Measurements from ENCODE around the gene TSSK3.

Gene TSSK3

DNA sequence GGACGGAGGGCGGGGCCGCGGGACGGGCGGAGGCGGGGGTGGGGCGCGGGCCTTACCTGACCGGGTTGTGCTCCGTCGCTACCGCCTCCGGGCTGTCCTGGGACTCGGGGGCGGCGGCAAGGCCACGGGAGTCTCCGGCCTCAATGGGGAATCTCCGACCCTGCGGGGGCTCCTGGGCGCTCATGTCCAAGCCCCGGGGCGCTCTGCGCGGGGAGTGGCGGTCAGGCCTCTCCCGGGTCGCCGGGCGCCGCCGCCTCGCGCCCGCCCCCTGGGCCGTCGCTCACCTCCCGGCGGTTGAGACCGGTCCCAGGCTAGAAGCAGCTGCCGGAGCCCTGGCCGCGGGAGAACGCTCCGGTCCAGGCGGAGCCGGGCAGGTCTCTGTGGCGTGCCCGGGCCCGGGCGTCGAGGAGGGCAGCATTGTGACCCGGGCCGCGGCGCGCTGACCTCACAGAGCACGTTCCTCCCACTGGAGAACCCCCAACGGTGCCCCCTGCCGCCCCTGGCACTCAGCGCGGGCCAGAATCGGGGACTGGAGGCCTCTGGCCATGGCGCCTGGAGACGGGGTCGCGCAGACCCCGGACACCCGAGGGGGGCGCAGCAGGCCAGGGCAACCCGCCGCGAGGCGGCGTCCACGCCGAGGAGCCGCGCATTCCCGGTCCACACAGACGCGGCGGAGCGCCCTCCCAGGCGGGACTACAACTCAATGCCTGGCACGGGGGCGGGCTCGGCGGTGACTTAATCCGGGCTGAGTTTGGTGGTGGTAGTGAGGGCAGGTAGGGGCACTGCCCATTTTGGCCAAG, 465 bp upstream of the TSSK3 start:
- DNase-seq: peak; percentile 40
- Mint-ChIP-seq H3K4me1 (peaks cover 24% of the 10 kb centered on the region), H3K27ac (no peak overlapping the region), H3K36me3 (peaks cover 28% of the 10 kb centered on the region), H3K27me3 (peaks cover 22% of the 10 kb centered on the region), H3K4me3 (no peak overlapping the region), H3K9me3 (no peaks in the 10 kb centered on the region)
- CTCF ChIA-PET: interaction anchor here (0.9 to 2.1 kb wide), 2 partner anchors 40 to 146 kb away, joined by 3 to 6 read pairs; no protein-coding TSS in a partner anchor

DNA sequence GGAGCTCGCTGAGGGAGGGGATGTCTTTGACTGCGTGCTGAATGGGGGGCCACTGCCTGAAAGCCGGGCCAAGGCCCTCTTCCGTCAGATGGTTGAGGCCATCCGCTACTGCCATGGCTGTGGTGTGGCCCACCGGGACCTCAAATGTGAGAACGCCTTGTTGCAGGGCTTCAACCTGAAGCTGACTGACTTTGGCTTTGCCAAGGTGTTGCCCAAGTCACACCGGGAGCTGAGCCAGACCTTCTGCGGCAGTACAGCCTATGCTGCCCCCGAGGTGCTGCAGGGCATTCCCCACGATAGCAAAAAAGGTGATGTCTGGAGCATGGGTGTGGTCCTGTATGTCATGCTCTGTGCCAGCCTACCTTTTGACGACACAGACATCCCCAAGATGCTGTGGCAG, 1.4 kb downstream of the TSSK3 start:
- DNase-seq: no peak
- Mint-ChIP-seq H3K27me3 (peaks cover 15% of the 10 kb centered on the region), H3K9me3 (no peaks in the 10 kb centered on the region), H3K36me3 (peaks cover 34% of the 10 kb centered on the region), H3K4me3 (no peak overlapping the region), H3K27ac (no peak overlapping the region), H3K4me1 (peaks cover 24% of the 10 kb centered on the region)
- CTCF ChIA-PET: interaction anchor here (0.6 kb wide), 1 partner anchor 11 kb away, joined by 3 read pairs; no protein-coding TSS in a partner anchor

DNA sequence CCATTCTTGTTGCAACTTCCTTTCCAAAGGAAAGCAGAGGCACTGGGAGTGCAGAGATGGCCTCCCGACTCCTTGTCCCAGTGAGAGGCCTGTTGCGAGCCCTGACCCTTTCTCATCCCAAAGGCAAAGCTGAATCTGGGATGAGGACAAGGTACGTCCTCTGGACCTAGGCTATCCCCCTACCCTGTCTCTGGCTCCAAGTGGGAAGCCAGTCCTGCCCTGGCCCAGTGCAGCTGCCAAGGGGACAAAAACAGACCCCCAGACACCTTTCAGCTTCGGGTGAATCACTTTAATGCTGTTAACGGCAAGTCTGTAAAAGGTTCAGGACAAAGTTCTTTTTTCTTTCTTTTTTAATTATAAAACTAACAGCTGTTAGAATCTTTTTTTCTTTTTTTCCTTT, 2.5 kb downstream of the TSSK3 start:
- CTCF ChIA-PET: interaction anchor here (1.2 to 1.3 kb wide), 2 partner anchors 14 to 149 kb away, joined by 3 to 4 read pairs; no protein-coding TSS in a partner anchor
- no peak for DNase-seq
- no peak overlapping the region for H3K27ac Mint-ChIP-seq
- H3K27me3 Mint-ChIP-seq: peaks cover 15% of the 10 kb centered on the region
- H3K9me3 Mint-ChIP-seq: no peaks in the 10 kb centered on the region
- no peak overlapping the region for H3K4me3 Mint-ChIP-seq
- H3K36me3 Mint-ChIP-seq: peaks cover 36% of the 10 kb centered on the region
- peaks cover 17% of the 10 kb centered on the region for H3K4me1 Mint-ChIP-seq

DNA sequence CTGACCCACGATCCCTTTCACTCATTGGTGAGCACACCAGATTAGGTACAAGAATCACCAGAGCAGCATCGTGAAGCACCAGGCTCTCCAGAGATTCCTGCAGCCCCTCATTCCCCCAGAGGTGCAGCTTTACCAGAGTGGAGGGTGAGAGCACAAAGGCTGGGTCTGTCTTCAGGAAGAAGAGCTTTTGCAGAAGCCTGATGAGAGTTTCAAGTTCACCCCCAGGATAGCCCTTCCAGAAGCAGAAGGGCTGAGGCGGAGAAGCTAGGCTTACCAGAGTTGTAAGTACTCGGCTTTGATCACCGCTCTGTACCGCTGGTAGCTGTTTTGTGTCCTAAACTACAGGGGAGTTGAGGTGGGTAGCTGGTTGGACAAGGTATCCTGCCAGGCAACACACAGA, 3.1 kb downstream of the TSSK3 start:
- H3K27ac Mint-ChIP-seq: no peak overlapping the region

DNA sequence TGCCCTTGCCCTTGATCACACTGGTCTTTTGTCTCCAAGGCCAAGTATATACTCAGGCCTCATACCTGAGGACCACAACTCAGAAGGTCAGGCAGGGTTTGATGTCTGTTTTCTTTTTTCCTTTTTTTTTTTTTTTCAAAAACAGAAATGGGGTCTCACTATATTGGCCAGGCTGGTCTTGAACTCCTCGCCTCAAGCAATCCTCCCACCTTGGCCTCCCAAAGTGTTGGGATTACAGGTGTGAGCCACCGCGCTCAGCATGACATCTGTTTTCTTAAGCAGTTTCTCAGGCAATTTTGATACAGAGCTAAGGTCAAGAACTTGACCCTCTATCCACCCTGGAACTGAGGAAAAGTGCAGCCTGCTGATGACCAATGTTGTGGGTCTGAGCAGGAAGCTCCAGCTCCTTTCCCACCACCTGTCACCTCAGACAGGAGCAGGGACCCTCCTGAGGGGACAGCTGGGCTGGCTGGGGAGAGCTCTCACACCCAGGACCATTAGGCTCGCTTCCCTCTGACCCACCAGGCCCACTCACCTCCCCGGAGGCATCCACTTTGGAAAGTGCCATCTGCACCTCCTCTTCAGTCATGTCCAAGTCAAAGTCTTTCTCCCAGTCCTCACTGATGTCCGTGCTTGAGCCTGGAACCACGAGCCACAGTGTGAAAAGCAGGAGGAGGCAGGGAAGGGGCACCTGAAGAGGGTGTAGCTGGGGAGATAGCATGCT, 5.7 kb downstream of the TSSK3 start:
- H3K4me1 Mint-ChIP-seq: peaks cover 17% of the 10 kb centered on the region
- H3K36me3 Mint-ChIP-seq: peaks cover 31% of the 10 kb centered on the region
- H3K9me3 Mint-ChIP-seq: no peaks in the 10 kb centered on the region
- no peak for DNase-seq
- CTCF ChIA-PET: no interaction called here
- H3K27me3 Mint-ChIP-seq: no peaks in the 10 kb centered on the region
- H3K27ac Mint-ChIP-seq: no peak overlapping the region
- no peak overlapping the region for H3K4me3 Mint-ChIP-seq

More for the DNA sequence above, 3.1 kb downstream of the TSSK3 start:
- Mint-ChIP-seq H3K36me3 (peaks cover 34% of the 10 kb centered on the region), H3K27me3 (peaks cover 14% of the 10 kb centered on the region), H3K9me3 (no peaks in the 10 kb centered on the region), H3K4me3 (no peak overlapping the region), H3K4me1 (peaks cover 11% of the 10 kb centered on the region)
- CTCF ChIA-PET: interaction anchor here (1.2 to 1.3 kb wide), 2 partner anchors 15 to 149 kb away, joined by 3 to 4 read pairs; no protein-coding TSS in a partner anchor
- no peak for DNase-seq

DNA sequence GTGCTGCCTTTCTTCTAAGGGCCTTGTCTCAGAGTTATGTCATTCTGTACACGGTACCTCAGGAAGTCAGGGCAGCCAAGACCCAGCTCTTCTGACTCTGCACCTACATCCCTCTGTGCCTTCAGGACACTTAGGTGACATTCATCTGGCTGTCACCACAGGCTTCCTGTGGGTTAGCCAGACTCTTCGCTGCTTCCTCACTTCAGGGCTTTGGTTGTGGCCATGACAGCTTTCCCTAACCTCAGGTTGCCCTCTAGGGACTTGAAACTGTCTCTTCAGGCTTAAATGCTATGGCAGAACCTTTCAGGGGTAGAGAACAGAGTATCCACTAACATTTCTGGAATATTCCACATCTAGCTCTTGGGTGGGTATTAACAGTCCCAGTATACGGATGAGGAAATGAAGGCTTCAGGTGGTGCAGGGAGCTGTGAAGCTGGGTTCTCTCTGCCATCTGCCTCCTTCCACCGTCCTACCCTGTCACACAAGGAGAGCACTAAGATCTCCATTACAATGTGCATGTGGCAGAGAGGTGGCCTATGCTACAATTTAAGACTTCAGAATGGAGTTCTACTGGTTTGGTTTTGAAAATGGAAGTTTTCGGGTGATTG, 9.9 kb downstream of the TSSK3 start:
- DNase-seq: peak; percentile 82
- peaks cover 25% of the 10 kb centered on the region for H3K4me1 Mint-ChIP-seq
- H3K27ac Mint-ChIP-seq: peak overlapping the region; percentile 51

DNA sequence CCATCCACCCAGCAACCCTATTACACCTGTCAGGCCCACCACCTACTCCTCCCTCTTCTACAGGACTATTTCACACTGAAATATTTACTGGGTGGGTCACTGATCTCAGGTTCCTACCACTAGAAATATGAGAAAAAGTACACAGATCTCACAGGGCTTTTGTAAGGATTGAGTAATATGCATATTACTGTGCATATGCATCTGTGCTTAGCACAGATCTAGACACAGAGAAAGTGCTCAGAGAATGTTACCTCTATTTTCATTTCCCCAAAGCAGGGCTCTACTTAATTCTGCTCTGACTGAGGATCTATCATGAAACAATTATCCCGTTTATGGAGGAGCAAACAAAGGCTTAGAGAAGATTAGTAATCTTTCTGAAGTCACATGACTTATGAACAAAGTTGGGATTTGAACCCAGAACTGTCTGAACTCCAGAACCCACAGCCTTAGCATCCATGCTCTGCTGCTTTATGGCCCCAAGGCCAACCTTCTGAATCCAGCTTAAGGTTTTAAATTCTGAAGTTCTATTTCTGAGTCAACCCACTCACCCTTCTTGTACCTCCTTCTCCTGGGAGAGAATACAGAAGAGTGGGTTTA, 11.8 kb downstream of the TSSK3 start:
- CTCF ChIA-PET: interaction anchor here (3.0 kb wide), 1 partner anchor 159 kb away, joined by 46 read pairs; no protein-coding TSS in a partner anchor
- Mint-ChIP-seq H3K9me3 (no peaks in the 10 kb centered on the region), H3K4me1 (peaks cover 25% of the 10 kb centered on the region), H3K27me3 (no peaks in the 10 kb centered on the region), H3K36me3 (peaks cover 42% of the 10 kb centered on the region), H3K4me3 (no peak overlapping the region), H3K27ac (no peak overlapping the region)
- DNase-seq: no peak

More for the DNA sequence above, 9.9 kb downstream of the TSSK3 start:
- no peaks in the 10 kb centered on the region for H3K9me3 Mint-ChIP-seq
- CTCF ChIA-PET: interaction anchor here (0.8 to 3.0 kb wide), 9 partner anchors 13 to 191 kb away, joined by 3 to 46 read pairs (median 3); partner anchors contain the start of gene MARCKSL1
- no peaks in the 10 kb centered on the region for H3K27me3 Mint-ChIP-seq
- peaks cover 34% of the 10 kb centered on the region for H3K36me3 Mint-ChIP-seq
- no peak overlapping the region for H3K4me3 Mint-ChIP-seq

DNA sequence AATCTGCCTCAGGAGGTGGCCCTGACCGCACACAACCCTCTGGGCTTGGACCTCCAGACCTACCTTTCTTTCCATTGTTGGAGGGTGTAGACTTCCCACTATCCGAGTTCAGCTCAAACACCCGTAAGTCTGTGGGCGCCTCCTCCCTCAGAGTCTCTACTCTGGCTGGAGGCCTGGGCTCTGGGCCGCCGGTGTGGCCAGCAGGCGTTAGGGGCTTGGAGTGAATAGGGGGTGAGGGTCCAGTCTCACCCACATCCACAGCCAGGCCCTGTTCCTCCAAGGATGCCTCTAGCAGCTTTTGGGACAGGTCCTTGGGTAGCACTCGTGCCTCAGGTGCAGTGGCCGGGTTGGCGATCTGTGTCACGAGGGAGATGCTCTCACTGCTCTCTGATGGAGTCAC, 13.9 kb downstream of the TSSK3 start:
- H3K9me3 Mint-ChIP-seq: no peaks in the 10 kb centered on the region
- H3K27ac Mint-ChIP-seq: no peak overlapping the region
- no peak overlapping the region for H3K4me3 Mint-ChIP-seq
- H3K36me3 Mint-ChIP-seq: peaks cover 50% of the 10 kb centered on the region
- peaks cover 25% of the 10 kb centered on the region for H3K4me1 Mint-ChIP-seq
- no peak for DNase-seq
- CTCF ChIA-PET: interaction anchor here (1.2 to 4.2 kb wide), 2 partner anchors 148 to 160 kb away, joined by 3 to 17 read pairs; no protein-coding TSS in a partner anchor
- no peaks in the 10 kb centered on the region for H3K27me3 Mint-ChIP-seq

DNA sequence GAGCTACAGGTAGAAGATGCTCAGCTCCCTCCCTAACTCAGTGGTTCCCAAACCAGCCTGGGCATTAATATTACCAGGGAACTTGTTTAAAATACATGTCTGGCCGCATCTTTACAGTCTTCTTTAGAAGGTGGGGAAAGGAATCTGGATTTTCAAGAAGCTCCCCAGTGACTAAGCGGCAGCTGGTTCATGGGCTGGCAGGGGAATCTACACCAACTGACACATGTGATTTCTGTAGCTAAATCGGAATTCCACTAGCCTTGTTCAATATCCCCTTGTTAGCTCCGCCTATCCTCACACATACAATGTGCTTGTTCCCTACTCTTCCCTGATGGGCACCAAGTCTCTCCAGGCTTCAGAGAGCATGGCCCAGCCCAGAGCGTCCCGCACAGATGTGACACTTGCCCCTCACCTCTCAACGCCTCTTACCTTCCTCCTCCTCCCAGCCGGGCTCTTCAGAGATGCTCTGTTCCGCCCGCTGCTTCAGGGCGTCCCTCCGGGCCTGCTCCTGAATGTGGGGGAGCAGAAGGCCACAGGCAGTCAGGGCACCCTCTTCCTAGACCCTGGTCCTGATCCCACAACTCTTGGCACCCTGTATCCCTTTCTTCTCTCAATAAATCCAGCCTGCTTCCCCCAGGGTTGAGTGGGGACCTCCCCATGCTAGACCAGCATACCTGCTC, 15.3 kb downstream of the TSSK3 start:
- peaks cover 54% of the 10 kb centered on the region for H3K36me3 Mint-ChIP-seq
- no peak overlapping the region for H3K4me3 Mint-ChIP-seq
- CTCF ChIA-PET: interaction anchor here (1.1 to 4.2 kb wide), 2 partner anchors 23 to 162 kb away, joined by 3 to 17 read pairs; no protein-coding TSS in a partner anchor
- no peak overlapping the region for H3K27ac Mint-ChIP-seq
- peaks cover 12% of the 10 kb centered on the region for H3K4me1 Mint-ChIP-seq
- H3K27me3 Mint-ChIP-seq: no peaks in the 10 kb centered on the region
- no peak for DNase-seq
- no peaks in the 10 kb centered on the region for H3K9me3 Mint-ChIP-seq

DNA sequence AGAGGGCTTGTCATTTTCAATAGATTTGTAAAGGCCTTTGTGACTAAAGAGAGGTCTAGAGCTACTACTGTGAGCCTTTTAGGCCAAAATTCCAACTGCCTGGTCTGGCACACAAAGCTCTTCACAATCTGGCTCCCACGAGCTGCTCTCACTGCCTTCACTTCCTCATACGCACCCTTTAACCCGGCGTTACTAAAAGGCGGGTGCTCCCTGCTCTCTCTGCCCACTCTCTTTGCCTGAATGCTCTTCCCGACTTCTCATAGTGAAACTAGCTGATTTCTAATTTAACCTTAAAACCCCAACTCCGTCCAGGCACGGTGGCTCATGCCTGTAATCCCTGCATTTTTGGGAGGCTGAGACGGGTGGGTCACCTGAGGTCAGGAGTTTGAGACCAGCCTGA, 17.7 kb downstream of the TSSK3 start:
- Mint-ChIP-seq H3K4me1 (no peaks in the 10 kb centered on the region), H3K27me3 (no peaks in the 10 kb centered on the region), H3K9me3 (no peaks in the 10 kb centered on the region), H3K36me3 (peaks cover 49% of the 10 kb centered on the region), H3K27ac (no peak overlapping the region), H3K4me3 (no peak overlapping the region)
- no peak for DNase-seq
- CTCF ChIA-PET: interaction anchor here (1.0 kb wide), 1 partner anchor 21 kb away, joined by 4 read pairs; no protein-coding TSS in a partner anchor

DNA sequence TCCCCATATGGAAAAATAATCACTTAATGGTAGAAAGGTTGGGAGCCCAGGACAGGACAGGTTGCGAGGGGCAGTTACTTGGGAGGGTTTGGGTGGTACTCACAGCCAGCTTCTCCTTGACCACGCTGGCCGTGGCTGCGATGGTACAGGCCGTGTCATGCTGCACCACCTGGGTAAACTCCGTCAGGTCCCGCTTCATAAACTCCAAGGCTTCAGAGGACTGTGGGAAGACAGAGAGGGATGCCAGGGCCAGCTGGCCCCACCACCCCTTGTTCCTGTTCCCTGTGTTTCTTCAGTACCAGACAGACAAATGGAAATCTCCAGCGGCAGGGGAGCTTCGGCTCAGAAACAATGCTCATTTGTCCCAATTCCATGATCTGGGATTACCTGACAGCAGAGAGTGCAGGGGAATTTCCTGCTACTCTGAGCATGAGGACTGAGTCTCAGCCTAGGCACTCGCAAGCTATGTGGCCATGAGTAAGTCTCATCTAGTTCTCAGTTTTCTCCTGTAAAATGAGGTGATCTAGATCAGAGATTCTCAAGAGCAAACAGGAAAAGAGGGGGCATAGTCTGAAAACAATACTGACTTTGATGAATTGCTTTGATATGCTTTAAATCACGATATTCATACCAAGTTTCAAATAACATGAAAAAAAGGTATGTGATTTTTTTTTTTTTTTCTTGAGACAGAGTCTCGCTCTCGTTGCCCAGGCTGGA, 24.5 kb downstream of the TSSK3 start:
- DNase-seq: no peak
- Mint-ChIP-seq H3K4me1 (peaks cover 11% of the 10 kb centered on the region), H3K4me3 (no peak overlapping the region), H3K9me3 (no peaks in the 10 kb centered on the region), H3K27ac (no peak overlapping the region), H3K36me3 (peaks cover 27% of the 10 kb centered on the region), H3K27me3 (no peaks in the 10 kb centered on the region)
- CTCF ChIA-PET: interaction anchor here (0.5 to 2.9 kb wide), 3 partner anchors 14 to 174 kb away, joined by 3 to 6 read pairs (median 3); no protein-coding TSS in a partner anchor

DNA sequence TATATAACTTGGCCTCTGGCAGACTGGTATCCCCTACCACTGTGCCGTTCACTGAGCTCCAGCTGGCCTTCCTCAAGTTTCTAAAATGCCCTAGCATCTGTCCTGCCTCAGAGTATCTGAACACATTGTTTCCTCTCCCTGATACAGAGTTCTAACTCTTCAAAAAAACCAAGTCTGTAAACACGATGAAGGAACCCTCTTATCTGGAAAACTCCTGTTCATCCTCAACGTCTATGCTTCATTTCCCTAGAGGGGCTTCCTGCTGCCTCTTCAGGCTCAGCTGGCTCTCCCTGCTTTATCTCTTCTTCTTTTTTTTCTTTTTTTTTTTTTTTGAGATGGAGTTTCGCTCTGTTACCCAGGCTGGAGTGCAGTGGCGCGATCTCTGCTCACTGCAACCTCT, 26.3 kb downstream of the TSSK3 start:
- DNase-seq: no peak
- CTCF ChIA-PET: no interaction called here

More for the DNA sequence above, 26.3 kb downstream of the TSSK3 start:
- Mint-ChIP-seq H3K4me1 (peaks cover 25% of the 10 kb centered on the region), H3K27ac (no peak overlapping the region), H3K9me3 (no peaks in the 10 kb centered on the region), H3K4me3 (no peak overlapping the region), H3K36me3 (peaks cover 22% of the 10 kb centered on the region), H3K27me3 (no peaks in the 10 kb centered on the region)
